ENCODE results near the gene LHPP.

Gene LHPP

DNA sequence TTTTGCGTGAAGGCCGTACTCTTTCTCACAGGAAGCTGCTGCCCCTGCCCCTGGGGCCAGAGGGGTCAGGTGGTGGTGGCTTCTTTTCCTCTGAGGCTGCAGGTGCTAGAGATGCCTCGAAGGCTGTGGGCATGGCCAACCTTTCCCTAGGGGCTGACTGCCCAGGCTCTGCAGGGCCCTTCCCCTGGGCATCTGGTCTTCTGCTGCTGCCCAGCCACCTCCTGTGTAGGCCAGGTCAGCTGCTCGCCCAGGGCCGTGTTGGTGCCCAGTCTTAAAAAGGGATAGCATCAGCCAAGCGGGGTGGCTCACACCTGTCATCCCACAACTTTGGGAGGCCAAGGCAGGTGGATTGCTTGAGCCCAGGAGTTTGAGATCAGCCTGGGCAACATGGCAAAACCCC is 168.2 kb downstream of the LHPP start:
- DNase-seq (ENCODE audit: low read depth, low spot score), result no peak
- Histone ChIP-seq H3K4me1 (ENCODE audit: insufficient read depth, insufficient read length) (peaks cover 24% of the 10 kb centered on the region), H3K9ac (ENCODE audit: insufficient read length, low read depth) (no peak overlapping the region), H3K9me3 (ENCODE audit: insufficient read depth, low read length) (no peaks in the 10 kb centered on the region), H3K36me3 (ENCODE audit: insufficient read depth, insufficient read length, low read length) (no peaks in the 10 kb centered on the region), H3K4me3 (ENCODE audit: insufficient read length, low read depth) (no peak overlapping the region), H3K27me3 (ENCODE audit: insufficient read depth, insufficient read length) (no peaks in the 10 kb centered on the region)
- no peak for TF ChIP-seq SUZ12 (IDR thresholded peaks at IDR 0.05; ENCODE audit: extremely low read depth, insufficient read depth, insufficient read length)
- TF ChIP-seq YY1 (IDR thresholded peaks at IDR 0.05; ENCODE audit: insufficient read depth, insufficient read length), result no peak
- no peak for TF ChIP-seq ZNF274 (IDR thresholded peaks at IDR 0.05; ENCODE audit: low read depth, low read length)

DNA sequence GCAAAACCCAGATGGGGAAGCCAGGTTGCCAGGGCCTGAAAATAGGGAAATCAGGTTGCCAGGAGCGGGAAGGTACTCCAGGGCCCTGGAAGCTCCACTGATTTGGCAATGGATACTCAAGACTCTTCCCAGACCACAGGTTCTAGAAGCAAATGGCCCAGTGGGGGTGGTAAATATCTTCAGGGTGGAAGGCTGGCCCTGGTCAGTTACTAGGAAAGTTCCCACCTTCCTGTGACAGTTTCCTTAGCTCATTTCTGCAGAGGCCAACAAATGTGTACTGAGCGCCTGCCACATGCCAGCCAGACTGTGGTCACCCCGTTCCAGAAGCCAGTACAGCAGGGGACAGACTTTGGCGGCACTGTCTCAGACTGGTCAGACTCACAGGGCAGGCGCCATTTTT is 168.9 kb downstream of the LHPP start:
- H3K4me3 ChIP-seq (ENCODE audit: insufficient read length, low read depth), result no peak overlapping the region
- DNase-seq (ENCODE audit: low read depth, low spot score), result no peak
- H3K9ac ChIP-seq (ENCODE audit: insufficient read length, low read depth), result no peak overlapping the region
- H3K36me3 ChIP-seq (ENCODE audit: insufficient read depth, insufficient read length, low read length), result no peaks in the 10 kb centered on the region
- H3K9me3 ChIP-seq (ENCODE audit: insufficient read depth, low read length), result no peaks in the 10 kb centered on the region
- peaks cover 24% of the 10 kb centered on the region for H3K4me1 ChIP-seq (ENCODE audit: insufficient read depth, insufficient read length)
- TF ChIP-seq SUZ12 (IDR thresholded peaks at IDR 0.05; ENCODE audit: extremely low read depth, insufficient read depth, insufficient read length) (no peak), ZNF274 (IDR thresholded peaks at IDR 0.05; ENCODE audit: low read depth, low read length) (no peak), YY1 (IDR thresholded peaks at IDR 0.05; ENCODE audit: insufficient read depth, insufficient read length) (no peak)
- H3K27me3 ChIP-seq (ENCODE audit: insufficient read depth, insufficient read length), result no peaks in the 10 kb centered on the region

DNA sequence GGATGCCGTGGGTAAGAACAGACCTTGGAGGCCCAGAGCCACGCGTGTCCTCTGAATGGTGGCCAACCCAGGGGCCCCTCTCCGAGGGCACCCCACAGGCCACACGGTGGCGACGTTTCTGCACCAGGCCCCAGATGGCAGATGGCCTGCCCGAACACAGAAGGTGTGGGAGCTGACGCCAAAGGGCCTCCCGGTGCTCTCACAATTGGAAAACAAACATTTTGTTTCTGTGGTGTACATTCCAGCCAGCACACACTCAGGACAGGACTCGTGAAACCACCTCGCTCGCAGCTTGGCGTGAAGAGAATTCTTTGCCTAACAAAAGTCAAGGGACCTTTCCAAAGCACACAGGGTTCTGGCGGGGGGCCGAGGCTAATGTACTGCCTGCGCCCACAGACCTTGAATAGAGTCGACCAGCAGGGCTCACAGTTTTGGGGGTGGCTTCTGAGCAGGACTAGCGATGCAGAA is 170.5 kb downstream of the LHPP start:
- Histone ChIP-seq H3K4me1 (ENCODE audit: insufficient read depth, insufficient read length) (peaks cover 14% of the 10 kb centered on the region), H3K27me3 (ENCODE audit: insufficient read depth, insufficient read length) (no peaks in the 10 kb centered on the region), H3K4me3 (ENCODE audit: insufficient read length, low read depth) (no peak overlapping the region), H3K9me3 (ENCODE audit: insufficient read depth, low read length) (no peaks in the 10 kb centered on the region), H3K36me3 (ENCODE audit: insufficient read depth, insufficient read length, low read length) (no peaks in the 10 kb centered on the region), H3K9ac (ENCODE audit: insufficient read length, low read depth) (no peak overlapping the region)
- TF ChIP-seq SUZ12 (IDR thresholded peaks at IDR 0.05; ENCODE audit: extremely low read depth, insufficient read depth, insufficient read length) (no peak), ZNF274 (IDR thresholded peaks at IDR 0.05; ENCODE audit: low read depth, low read length) (no peak), YY1 (IDR thresholded peaks at IDR 0.05; ENCODE audit: insufficient read depth, insufficient read length) (no peak)
- DNase-seq (ENCODE audit: low read depth, low spot score), result no peak

DNA sequence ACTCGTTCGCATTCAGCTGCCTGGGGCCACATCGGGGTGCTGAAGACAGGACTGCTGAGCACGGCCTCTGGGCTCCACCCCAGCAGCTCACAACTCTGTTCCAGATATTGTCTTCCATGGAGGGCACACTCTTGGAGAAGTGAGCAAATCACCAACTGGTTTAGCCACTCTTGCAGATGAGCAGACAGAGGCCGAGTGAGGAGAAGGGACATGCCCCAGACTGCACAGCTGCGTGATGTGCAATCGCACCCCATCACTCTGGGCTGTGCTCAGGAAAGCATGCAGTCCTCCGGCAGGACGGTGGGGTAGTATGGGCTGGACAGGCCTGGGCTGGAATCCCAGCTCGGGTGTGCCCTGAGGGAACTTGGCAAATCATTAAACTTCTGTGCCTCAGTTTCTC is 170.9 kb downstream of the LHPP start:
- H3K4me3 ChIP-seq (ENCODE audit: insufficient read length, low read depth), result no peak overlapping the region
- no peaks in the 10 kb centered on the region for H3K9me3 ChIP-seq (ENCODE audit: insufficient read depth, low read length)
- H3K4me1 ChIP-seq (ENCODE audit: insufficient read depth, insufficient read length), result peaks cover 9% of the 10 kb centered on the region
- no peak overlapping the region for H3K9ac ChIP-seq (ENCODE audit: insufficient read length, low read depth)
- no peak for DNase-seq (ENCODE audit: low read depth, low spot score)
- H3K36me3 ChIP-seq (ENCODE audit: insufficient read depth, insufficient read length, low read length), result no peaks in the 10 kb centered on the region
- TF ChIP-seq SUZ12 (IDR thresholded peaks at IDR 0.05; ENCODE audit: extremely low read depth, insufficient read depth, insufficient read length), result no peak
- TF ChIP-seq YY1 (IDR thresholded peaks at IDR 0.05; ENCODE audit: insufficient read depth, insufficient read length), result no peak
- TF ChIP-seq ZNF274 (IDR thresholded peaks at IDR 0.05; ENCODE audit: low read depth, low read length), result no peak
- no peaks in the 10 kb centered on the region for H3K27me3 ChIP-seq (ENCODE audit: insufficient read depth, insufficient read length)

DNA sequence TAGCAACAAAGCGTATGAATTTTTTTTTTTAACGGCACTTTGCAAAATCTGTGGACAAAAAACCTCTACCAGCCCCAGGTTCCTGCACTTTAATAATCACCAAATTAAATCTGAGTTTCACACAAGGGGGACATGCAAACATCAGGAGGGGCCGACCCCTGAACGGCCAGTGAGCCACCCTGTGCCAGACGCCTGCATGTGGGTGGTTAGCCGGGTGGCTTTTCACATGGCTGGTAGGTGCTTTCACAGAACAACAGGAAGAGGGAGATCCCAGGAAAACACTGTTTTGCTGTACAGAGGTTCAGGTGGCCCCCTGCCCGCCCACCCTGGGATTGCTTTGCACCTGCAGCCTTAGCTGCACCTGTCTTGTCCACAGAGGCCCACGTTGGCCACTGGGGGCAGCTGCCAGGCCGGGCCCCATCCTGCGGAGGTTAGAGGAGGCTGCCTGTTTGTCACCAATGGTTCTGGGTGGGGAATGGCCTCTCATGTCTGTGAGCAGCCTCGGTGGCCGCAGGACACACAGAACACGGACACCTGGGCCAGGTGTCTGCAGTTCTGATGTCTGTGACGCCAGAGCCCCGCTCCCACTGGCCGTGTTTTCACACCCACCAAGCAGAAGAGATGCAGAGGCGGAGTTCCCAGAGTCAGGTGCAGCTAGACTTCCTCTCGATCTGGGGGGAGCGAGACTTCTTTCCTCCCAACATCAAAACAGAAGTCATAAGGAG is 174.8 kb downstream of the LHPP start:
- TF ChIP-seq SUZ12 (IDR thresholded peaks at IDR 0.05; ENCODE audit: extremely low read depth, insufficient read depth, insufficient read length) (no peak), YY1 (IDR thresholded peaks at IDR 0.05; ENCODE audit: insufficient read depth, insufficient read length) (no peak), ZNF274 (IDR thresholded peaks at IDR 0.05; ENCODE audit: low read depth, low read length) (no peak)
- no peak overlapping the region for H3K9ac ChIP-seq (ENCODE audit: insufficient read length, low read depth)
- H3K27me3 ChIP-seq (ENCODE audit: insufficient read depth, insufficient read length), result no peaks in the 10 kb centered on the region
- no peaks in the 10 kb centered on the region for H3K36me3 ChIP-seq (ENCODE audit: insufficient read depth, insufficient read length, low read length)
- H3K4me1 ChIP-seq (ENCODE audit: insufficient read depth, insufficient read length), result peaks cover 4% of the 10 kb centered on the region
- H3K9me3 ChIP-seq (ENCODE audit: insufficient read depth, low read length), result no peaks in the 10 kb centered on the region
- H3K4me3 ChIP-seq (ENCODE audit: insufficient read length, low read depth), result no peak overlapping the region
- DNase-seq (ENCODE audit: low read depth, low spot score), result no peak

DNA sequence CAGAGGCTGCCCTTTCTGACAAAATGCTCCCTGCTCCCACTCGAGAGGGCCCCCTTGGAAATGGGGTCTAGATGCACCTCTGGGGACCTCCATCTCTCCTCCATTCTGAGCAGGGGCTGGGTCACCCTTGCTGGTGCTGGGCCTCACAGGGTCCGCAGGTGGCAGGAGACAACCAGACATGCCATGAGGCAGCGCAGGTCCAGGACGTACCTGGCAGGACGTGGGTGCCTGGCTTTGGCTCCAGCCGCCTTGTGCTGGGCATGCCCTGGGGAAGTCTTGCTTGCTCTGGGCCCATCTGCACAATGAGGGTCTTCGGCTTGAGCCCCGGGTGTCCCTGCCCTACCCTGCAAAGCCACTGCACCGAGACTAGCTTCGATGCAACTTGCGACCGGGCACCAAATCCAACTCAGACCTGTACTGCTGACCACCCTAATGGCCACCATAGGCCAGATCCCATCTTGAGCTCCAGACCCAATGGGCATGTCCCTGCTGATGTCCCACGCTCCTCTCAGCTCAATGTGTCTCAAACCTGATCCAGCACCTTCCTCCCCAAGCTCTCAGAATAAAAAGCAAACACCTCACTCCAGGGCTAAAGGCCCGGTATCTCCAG is 175.6 kb downstream of the LHPP start:
- TF ChIP-seq SUZ12 (IDR thresholded peaks at IDR 0.05; ENCODE audit: extremely low read depth, insufficient read depth, insufficient read length) (no peak), ZNF274 (IDR thresholded peaks at IDR 0.05; ENCODE audit: low read depth, low read length) (no peak), YY1 (IDR thresholded peaks at IDR 0.05; ENCODE audit: insufficient read depth, insufficient read length) (no peak)
- Histone ChIP-seq H3K9ac (ENCODE audit: insufficient read length, low read depth) (no peak overlapping the region), H3K9me3 (ENCODE audit: insufficient read depth, low read length) (no peaks in the 10 kb centered on the region), H3K27me3 (ENCODE audit: insufficient read depth, insufficient read length) (no peaks in the 10 kb centered on the region), H3K4me3 (ENCODE audit: insufficient read length, low read depth) (no peak overlapping the region), H3K36me3 (ENCODE audit: insufficient read depth, insufficient read length, low read length) (peaks cover 4% of the 10 kb centered on the region), H3K4me1 (ENCODE audit: insufficient read depth, insufficient read length) (peaks cover 4% of the 10 kb centered on the region)
- no peak for DNase-seq (ENCODE audit: low read depth, low spot score)

DNA sequence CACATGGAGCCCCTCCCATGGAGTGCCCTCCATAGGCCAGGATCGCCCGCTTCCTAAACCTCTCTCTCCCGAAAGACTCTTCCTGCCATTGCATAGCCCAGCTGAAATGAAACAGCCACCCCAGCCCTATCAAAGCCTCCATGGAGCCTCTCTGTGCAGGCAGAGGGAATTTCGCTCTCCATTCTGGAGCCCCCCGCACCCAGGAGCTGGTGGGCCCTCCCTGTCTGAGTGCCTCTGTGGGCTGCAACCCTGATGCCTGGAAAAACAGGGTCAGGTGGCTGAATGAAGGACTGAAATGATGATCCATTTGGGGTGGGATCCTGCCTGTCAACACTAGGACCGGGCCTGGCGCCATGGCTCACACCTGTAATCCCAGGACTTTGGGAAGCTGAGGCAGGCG is 176.1 kb downstream of the LHPP start:
- H3K4me1 ChIP-seq (ENCODE audit: insufficient read depth, insufficient read length), result peaks cover under 1% of the 10 kb centered on the region
- DNase-seq (ENCODE audit: low read depth, low spot score), result no peak
- no peaks in the 10 kb centered on the region for H3K9me3 ChIP-seq (ENCODE audit: insufficient read depth, low read length)
- no peak overlapping the region for H3K4me3 ChIP-seq (ENCODE audit: insufficient read length, low read depth)
- H3K9ac ChIP-seq (ENCODE audit: insufficient read length, low read depth), result no peak overlapping the region
- no peak for TF ChIP-seq YY1 (IDR thresholded peaks at IDR 0.05; ENCODE audit: insufficient read depth, insufficient read length)
- TF ChIP-seq SUZ12 (IDR thresholded peaks at IDR 0.05; ENCODE audit: extremely low read depth, insufficient read depth, insufficient read length), result no peak
- TF ChIP-seq ZNF274 (IDR thresholded peaks at IDR 0.05; ENCODE audit: low read depth, low read length), result no peak
- H3K27me3 ChIP-seq (ENCODE audit: insufficient read depth, insufficient read length), result no peaks in the 10 kb centered on the region
- peaks cover 7% of the 10 kb centered on the region for H3K36me3 ChIP-seq (ENCODE audit: insufficient read depth, insufficient read length, low read length)
